ENCODE data around the gene ZNF763.

ZNF763 gene

DNA sequence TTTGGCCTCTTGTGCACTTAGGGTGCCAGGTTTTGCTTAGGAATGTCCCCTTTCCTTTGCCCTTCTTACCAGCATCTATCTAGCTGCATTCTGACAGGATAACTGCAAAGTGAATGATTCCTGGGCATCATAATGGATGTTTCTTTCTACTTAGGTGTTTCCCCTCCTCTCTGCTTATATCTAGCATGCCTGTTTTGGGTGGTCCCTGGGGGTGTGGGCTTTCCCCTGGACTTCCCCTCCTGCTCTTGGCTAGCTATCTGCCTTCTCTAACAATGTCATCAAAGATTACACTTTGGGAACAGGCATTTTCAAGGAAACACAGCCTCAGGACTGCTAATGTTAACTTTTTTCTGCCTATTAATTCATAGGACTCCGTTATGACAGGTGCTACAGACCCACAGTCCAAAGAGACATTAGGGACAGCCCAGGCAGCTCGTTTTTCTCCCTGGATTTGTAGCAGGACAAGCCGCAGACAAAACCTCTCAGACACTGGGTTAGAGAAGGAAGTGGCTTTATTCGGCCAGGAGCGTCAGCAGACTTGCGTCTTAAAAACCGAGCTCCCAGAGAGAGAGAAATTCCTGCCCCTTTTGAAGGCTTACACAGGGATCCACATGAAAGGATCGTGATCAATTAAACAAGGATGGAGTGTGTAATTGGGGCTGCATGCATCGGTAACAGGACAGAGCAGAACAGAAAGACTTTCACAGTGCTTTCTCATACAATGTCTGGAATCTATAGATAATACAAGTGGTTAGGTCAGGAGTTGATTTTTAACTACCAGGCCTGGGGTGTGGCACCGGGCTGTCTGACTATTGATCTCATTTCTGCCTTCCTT lies 22.6 kb upstream of the ZNF763 start:
- Histone ChIP-seq H3K79me2 (ENCODE audit: insufficient read depth, low read length) (peaks cover 72% of the 10 kb centered on the region), H3K4me2 (ENCODE audit: insufficient read depth, low read length) (no peak overlapping the region), H4K20me1 (ENCODE audit: insufficient read depth, low read length) (no peaks in the 10 kb centered on the region), H3K4me3 (ENCODE audit: low read depth in 1 of 2, low read length in 2 of 2) (no peak overlapping the region), H3K27me3 (ENCODE audit: insufficient read depth, low read length, poor library complexity) (no peaks in the 10 kb centered on the region), H3K9ac (ENCODE audit: low read depth, low read length) (no peak overlapping the region), H3K27ac (ENCODE audit: low read length) (no peak overlapping the region), H3K9me3 (ENCODE audit: insufficient read depth, low read length, severe bottlenecking) (peaks cover 77% of the 10 kb centered on the region), H3K4me1 (ENCODE audit: insufficient read depth, low read length) (no peaks in the 10 kb centered on the region), H2AFZ (ENCODE audit: low read depth, low read length) (no peak overlapping the region), H3K36me3 (ENCODE audit: insufficient read depth, low read length) (peaks cover 87% of the 10 kb centered on the region)
- no peak for ATAC-seq (ENCODE audit: insufficient read depth, low read depth)
- TF ChIP-seq, protein P1, sequence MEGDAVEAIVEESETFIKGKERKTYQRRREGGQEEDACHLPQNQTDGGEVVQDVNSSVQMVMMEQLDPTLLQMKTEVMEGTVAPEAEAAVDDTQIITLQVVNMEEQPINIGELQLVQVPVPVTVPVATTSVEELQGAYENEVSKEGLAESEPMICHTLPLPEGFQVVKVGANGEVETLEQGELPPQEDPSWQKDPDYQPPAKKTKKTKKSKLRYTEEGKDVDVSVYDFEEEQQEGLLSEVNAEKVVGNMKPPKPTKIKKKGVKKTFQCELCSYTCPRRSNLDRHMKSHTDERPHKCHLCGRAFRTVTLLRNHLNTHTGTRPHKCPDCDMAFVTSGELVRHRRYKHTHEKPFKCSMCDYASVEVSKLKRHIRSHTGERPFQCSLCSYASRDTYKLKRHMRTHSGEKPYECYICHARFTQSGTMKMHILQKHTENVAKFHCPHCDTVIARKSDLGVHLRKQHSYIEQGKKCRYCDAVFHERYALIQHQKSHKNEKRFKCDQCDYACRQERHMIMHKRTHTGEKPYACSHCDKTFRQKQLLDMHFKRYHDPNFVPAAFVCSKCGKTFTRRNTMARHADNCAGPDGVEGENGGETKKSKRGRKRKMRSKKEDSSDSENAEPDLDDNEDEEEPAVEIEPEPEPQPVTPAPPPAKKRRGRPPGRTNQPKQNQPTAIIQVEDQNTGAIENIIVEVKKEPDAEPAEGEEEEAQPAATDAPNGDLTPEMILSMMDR (IDR thresholded peaks at IDR 0.05; ENCODE audit: borderline replicate concordance, extremely low read depth, low read length, poor library complexity, severe bottlenecking), result no peak
- no peak for TF ChIP-seq EZH2 (IDR thresholded peaks at IDR 0.05; ENCODE audit: borderline replicate concordance, low read depth, low read length, severe bottlenecking)
- no peak for DNase-seq

DNA sequence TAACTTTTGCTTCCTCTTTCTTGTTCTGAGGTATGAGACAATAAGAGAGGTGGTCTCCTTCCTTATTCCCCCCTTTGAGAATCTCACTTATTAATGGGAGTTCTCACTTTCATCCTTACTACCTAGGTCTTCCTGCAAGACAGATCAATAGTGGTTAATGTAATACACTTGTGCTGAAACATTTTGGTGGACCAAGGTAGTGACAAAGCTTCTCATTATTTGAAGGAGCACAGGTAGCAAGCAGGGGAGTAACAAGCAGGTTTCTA lies 22.1 kb upstream of the ZNF763 start:
- TF ChIP-seq EZH2 (IDR thresholded peaks at IDR 0.05; ENCODE audit: borderline replicate concordance, low read depth, low read length, severe bottlenecking), result no peak
- TF ChIP-seq, protein P1 (IDR thresholded peaks at IDR 0.05; ENCODE audit: borderline replicate concordance, extremely low read depth, low read length, poor library complexity, severe bottlenecking), result no peak
- H3K4me2 ChIP-seq (ENCODE audit: insufficient read depth, low read length), result no peak overlapping the region
- H3K9ac ChIP-seq (ENCODE audit: low read depth, low read length), result no peak overlapping the region
- H3K9me3 ChIP-seq (ENCODE audit: insufficient read depth, low read length, severe bottlenecking), result peaks cover 79% of the 10 kb centered on the region
- no peak for DNase-seq
- no peaks in the 10 kb centered on the region for H3K4me1 ChIP-seq (ENCODE audit: insufficient read depth, low read length)
- no peak for ATAC-seq (ENCODE audit: insufficient read depth, low read depth)
- H3K36me3 ChIP-seq (ENCODE audit: insufficient read depth, low read length), result peaks cover 89% of the 10 kb centered on the region
- no peak overlapping the region for H3K27ac ChIP-seq (ENCODE audit: low read length)
- no peaks in the 10 kb centered on the region for H4K20me1 ChIP-seq (ENCODE audit: insufficient read depth, low read length)
- no peaks in the 10 kb centered on the region for H3K27me3 ChIP-seq (ENCODE audit: insufficient read depth, low read length, poor library complexity)
- H3K4me3 ChIP-seq (ENCODE audit: low read depth in 1 of 2, low read length in 2 of 2), result no peak overlapping the region
- H2AFZ ChIP-seq (ENCODE audit: low read depth, low read length), result no peak overlapping the region
- H3K79me2 ChIP-seq (ENCODE audit: insufficient read depth, low read length), result peaks cover 68% of the 10 kb centered on the region

GRCh38 chr19:11944656-11945055 lies 20.2 kb upstream of the ZNF763 start:
- no peak overlapping the region for H3K4me2 ChIP-seq (ENCODE audit: insufficient read depth, low read length)
- no peak overlapping the region for H3K9ac ChIP-seq (ENCODE audit: low read depth, low read length)
- no peak overlapping the region for H2AFZ ChIP-seq (ENCODE audit: low read depth, low read length)
- peaks cover 88% of the 10 kb centered on the region for H3K9me3 ChIP-seq (ENCODE audit: insufficient read depth, low read length, severe bottlenecking)
- no peaks in the 10 kb centered on the region for H3K27me3 ChIP-seq (ENCODE audit: insufficient read depth, low read length, poor library complexity)
- no peak for TF ChIP-seq EZH2 (IDR thresholded peaks at IDR 0.05; ENCODE audit: borderline replicate concordance, low read depth, low read length, severe bottlenecking)
- TF ChIP-seq, protein P1 (IDR thresholded peaks at IDR 0.05; ENCODE audit: borderline replicate concordance, extremely low read depth, low read length, poor library complexity, severe bottlenecking), result no peak
- H4K20me1 ChIP-seq (ENCODE audit: insufficient read depth, low read length), result no peaks in the 10 kb centered on the region
- H3K4me3 ChIP-seq (ENCODE audit: low read depth in 1 of 2, low read length in 2 of 2), result no peak overlapping the region
- H3K36me3 ChIP-seq (ENCODE audit: insufficient read depth, low read length), result peaks cover 97% of the 10 kb centered on the region
- DNase-seq (no peak), ATAC-seq (ENCODE audit: insufficient read depth, low read depth) (no peak)
- H3K4me1 ChIP-seq (ENCODE audit: insufficient read depth, low read length), result no peaks in the 10 kb centered on the region
- H3K79me2 ChIP-seq (ENCODE audit: insufficient read depth, low read length), result peaks cover 57% of the 10 kb centered on the region
- no peak overlapping the region for H3K27ac ChIP-seq (ENCODE audit: low read length)

All from DND-41 (cell line).